GM21619 (cell line): ENCODE results near the gene RHOT2.

Source experiments
- ATAC-seq: cut with Tn5 transposase; IDR thresholded peaks from one replicate; pipeline ENCODE4 v1.9.1; 2021; ENCODE audit not compliant: unreplicated experiment

RHOT2 gene

DNA sequence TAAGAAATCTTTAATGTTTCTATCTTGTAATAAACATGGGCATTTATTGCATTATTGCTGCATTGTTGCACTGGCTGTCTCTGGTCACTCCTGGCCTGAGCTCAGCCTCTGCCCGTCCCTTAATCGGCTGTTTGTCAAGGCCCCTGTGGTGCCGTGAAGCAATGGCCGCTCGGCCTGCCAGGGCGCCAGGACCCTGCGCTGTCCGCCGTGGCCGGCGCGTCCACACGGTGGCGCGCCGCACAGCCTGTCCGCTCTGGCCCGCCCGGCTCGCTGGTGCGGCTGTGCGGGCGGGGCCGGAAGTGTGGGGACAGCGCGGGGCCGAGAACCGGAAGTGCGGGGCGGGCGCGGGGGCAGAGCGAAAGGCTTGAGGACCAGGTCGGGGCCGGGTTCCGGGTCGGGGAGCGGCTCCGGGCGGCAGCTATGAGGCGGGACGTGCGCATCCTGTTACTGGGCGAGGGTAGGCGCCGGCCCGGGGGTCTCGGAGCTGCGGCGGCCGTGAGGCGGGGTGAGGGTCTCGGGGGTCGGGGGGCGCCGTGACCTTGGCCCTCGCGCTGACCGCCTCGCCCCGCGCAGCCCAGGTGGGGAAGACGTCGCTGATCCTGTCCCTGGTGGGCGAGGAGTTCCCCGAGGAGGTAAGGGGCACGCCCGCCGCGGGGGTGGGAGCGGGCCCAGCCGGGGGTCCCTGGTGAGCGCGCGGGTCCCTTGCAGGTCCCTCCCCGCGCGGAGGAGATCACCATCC is at the start of gene RHOT2:
Gene RHOT2 (plus strand): TSS at position 353 of the 739 bp plus-strand sequence. CDS start 68 bp downstream, at position 421.
- ATAC-seq = peak; percentile 78

- ATAC-seq = no peak
Observed at GRCh38 chr16:619476-620100, 48.3 kb upstream of the RHOT2 start.

GRCh38 chr16:620700-621525 is 47.0 kb upstream of the RHOT2 start:
- ATAC-seq = no peak

GRCh38 chr16:621526-622105 is 46.3 kb upstream of the RHOT2 start:
- ATAC-seq = no peak

- no peak for ATAC-seq
Observed at GRCh38 chr16:622920-623280, 45.0 kb upstream of the RHOT2 start.

DNA sequence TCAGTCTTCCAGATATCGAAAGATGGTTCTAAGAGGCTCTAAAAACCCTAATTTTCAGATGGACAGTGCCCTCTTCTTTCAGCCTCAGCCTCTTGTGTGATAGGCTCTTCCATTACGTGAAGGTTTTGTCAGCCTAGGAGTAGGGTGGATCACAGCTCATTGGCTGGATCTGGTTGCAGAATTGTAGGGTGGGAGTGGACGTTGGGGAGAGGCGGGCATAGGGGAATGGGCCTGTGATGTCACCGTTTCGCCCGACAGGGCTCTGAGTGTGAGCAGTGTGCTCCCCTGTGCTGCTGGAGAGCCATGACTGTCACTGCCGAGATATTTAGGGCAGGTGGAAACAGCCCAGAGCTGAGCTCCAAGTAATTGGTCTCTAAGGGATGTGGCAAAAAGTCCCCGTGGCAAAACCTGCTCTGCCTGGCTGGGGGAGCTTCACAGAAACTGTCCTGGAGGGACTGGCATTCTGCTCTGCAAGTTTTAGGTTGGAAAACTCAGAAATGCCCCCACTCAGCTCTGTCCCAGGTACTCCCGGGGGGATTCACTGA is 43.3 kb upstream of the RHOT2 start:
- ATAC-seq = no peak

GRCh38 chr16:625117-625976 is 42.6 kb upstream of the RHOT2 start:
- ATAC-seq = no peak

DNA sequence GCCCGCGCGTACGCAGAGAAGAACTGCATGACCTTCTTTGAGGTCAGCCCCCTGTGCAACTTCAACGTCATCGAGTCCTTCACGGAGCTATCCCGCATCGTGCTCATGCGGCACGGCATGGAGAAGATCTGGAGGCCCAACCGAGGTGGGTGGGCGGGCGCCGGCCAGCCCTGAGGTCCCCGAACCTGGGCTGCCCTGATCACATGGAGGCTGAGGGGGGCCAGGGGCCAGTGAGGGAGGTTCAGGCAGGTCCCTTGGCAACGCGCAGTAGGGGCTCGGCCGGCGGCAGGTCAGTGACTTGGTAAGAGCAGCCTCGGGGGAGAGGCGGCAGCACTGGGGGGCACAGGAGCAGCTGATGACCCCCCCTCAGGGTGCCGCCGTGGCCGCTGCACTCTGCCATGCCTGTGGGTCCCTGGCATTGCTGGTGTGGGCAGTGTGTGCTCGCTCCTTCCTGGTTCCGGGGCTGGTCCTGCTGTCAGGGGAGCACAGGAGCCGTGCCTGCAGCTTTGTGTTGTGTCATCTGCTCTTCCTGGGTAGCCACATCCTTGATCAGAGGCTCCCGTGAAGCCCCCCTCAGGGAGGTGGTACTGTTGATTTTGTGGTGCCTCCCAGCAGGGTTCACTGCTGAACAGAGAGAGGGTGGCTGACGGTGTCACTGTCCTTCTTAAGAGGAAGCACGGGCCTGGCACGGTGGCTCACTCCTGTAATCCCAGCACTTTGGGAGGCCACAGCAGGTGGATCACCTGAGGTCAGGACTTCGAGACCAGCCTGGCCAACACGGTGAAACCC is 41.8 kb upstream of the RHOT2 start:
- no peak for ATAC-seq

- no peak for ATAC-seq
Observed at GRCh38 chr16:626787-627453, 41.0 kb upstream of the RHOT2 start.

DNA sequence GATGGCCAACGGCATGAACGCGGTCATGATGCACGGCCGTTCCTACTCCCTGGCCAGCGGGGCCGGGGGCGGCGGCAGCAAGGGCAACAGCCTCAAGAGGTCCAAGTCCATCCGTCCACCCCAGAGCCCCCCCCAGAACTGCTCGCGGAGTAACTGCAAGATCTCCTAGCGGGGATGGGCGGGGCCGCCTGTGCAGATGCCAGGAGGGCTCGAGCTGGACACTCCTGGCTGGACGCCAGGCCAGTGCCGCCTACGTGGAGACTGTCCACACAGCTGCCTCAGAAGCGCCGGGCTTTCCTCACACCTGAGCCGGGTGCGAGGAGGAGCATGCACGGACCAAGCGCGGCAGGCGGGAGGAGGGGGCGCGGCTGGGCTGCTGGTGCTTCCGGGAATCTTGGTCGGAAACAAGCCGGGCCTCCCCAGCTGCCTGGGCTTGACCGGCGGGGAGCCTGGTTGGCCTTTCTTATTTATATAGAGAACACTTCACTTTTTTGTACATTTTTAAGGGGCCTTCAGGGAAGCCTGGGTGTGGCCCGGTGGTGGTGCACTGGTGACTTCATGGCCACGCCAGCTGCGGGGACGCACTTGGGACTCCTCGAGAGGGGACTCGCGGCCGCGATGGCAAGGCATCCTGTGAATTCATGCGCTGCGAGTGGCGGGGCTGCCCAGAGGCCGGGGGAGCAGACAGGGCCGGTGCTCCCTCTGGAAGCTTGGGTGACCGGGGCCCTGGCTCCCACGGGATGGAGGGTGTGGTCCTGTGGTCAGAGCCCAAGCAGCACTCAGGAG is 40.3 kb upstream of the RHOT2 start:
- ATAC-seq = no peak

GRCh38 chr16:628321-629061 is 39.4 kb upstream of the RHOT2 start:
- no peak for ATAC-seq

DNA sequence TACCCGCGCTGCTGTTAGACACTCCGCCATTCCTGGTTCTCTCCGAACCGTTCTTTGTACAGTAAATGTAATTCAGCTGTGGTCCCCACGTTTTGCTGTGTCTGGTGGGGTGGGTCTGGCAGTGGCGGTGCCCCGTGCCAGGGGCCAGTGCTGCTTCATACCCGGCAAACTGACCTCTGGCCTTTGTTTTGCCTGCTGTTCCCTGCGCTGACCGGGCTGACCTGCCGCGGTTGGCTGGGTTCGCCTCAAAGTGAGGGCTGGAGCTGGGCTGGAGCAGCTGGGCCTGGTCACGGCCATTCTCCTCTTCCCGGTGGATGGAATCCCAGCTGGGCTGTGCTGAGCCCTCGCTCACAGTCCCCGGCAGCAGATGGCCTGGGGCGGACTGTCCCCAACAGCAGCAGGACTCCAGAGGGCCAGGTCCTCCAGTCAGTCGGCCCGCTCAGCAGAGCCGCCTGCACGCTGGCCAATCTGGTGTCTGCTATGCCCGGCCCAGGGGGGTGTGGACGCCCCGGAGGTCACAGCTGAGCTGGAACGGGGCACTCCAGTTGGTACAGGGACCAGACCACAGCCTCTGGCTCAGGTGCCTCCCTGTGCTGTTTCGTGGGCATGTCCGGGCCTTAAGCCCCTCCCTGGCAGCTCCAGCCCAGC is 38.6 kb upstream of the RHOT2 start:
- no peak for ATAC-seq

DNA sequence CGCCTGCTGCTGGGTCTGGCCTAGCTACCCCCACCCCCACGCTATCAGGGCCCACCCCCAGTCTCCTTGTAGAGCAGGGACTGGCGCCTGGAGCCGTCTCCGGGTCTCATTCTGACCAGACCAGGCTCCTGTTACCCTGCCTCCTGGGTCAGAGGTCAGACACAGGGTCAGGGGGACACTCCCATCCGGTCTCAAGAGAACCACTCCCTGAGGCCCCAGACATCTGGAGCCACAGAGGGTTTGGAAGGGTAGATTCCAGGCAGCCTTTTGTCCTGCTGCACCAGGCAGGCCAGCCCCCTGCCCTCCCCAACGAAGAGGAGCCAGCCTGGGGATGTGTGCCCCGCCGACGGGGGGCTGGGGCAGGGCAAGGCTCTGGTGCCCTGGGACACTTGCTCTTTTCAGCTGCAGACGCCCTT is 38.1 kb upstream of the RHOT2 start:
- no peak for ATAC-seq

DNA sequence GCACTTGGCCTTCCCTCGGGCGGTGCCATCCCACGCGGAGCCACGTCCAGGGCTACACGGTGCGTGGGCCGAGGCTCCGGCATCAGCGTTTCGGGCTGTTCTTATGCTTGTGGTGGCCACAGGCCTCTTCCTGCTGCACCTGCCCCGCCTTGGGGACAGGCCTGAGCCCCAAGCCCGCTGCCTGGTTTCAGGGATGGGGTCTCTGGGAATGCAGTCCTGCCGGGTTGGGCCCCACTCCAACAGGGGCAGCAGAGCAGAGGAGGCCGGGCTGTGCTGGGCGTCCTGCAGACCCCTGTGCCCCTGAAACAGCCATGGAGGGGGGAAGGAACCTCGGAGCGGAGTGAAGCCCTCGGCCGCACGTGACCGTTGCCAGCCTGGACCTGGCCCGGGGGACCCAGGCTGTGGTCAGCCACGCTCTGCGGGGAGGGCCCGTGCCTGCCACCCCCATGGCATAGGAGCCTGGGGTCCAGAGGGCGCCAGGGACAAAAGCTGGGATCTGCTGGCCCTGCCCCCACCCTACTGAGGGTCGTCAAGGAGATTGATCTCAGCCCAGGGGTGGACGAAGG is 37.6 kb upstream of the RHOT2 start:
- no peak for ATAC-seq

- no peak for ATAC-seq
Observed at GRCh38 chr16:630815-631405, 37.0 kb upstream of the RHOT2 start, which contains the start of gene WFIKKN1. WFIKKN1 (plus strand) TSS chr16:630985; CDS start chr16:631254, 269 bp downstream.

GRCh38 chr16:631808-632358 is 36.0 kb upstream of the RHOT2 start:
- no peak for ATAC-seq
